ENCODE results near the gene SLCO2A1.

The SLCO2A1 gene

DNA sequence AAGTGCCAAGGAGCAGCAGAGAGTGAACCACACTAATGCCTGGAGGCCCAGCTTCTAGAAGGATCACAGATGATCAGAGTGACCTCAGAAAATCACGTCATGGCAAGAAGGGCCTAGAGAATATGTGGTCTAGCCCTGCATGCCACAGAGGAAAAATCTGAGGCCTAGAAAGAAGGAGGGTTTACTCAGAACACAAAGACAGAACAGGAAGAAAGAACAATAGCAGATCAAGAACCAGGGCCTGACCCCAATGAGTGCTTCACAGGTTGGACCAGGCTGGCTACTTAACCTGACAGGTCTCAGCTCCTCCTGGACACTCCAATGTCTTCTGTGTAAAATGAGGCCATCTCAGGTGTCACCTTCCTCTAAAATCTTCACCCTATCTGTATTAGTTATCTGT is 148.2 kb downstream of the SLCO2A1 start:
- no peak overlapping the region for H3K27ac ChIP-seq (ENCODE audit: insufficient read depth, low read length, poor library complexity, severe bottlenecking)

DNA sequence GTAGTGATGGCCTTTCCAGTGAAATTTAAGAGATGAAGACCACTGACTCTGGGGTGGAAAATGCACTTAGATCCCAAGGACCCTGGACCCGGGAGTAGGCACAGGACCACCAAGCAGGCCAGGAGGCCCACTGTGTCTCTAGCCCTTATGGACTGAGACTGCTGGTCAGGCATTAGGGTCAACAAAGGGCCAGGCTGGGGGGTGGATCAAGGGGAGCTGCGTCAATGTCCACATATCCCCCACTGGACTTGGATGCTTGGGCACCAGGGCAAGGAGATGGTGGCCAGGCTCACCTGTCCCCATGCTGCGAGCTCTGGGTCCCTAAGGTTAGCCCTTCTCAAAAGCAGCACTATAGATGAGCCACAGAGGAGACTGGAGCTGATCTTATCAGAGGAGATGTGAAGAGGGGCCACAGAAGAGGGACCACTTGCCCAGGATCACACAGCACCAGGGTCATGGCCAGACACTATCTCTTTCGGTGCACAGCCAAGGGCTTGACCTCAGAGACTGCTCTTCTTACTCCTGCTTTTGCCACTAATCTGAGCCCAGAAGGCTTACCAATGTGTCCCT is 148.8 kb downstream of the SLCO2A1 start:
- H3K4me1 ChIP-seq (ENCODE audit: control insufficient read depth, insufficient read depth, low read length, poor library complexity, severe bottlenecking): peaks cover 3% of the 10 kb centered on the region
- H3K36me3 ChIP-seq (ENCODE audit: control insufficient read depth, insufficient read depth, low read length): no peaks in the 10 kb centered on the region
- DNase-seq: no peak
- no peaks in the 10 kb centered on the region for H3K27me3 ChIP-seq (replicated peaks; ENCODE audit: control insufficient read depth, insufficient read depth, low read length, poor library complexity, severe bottlenecking)
- no peak overlapping the region for H3K4me3 ChIP-seq (ENCODE audit: insufficient read depth, low read depth, low read length, poor library complexity, severe bottlenecking)
- H3K27ac ChIP-seq (ENCODE audit: insufficient read depth, low read length, poor library complexity, severe bottlenecking): no peak overlapping the region
- no peaks in the 10 kb centered on the region for H3K9me3 ChIP-seq (ENCODE audit: control insufficient read depth, low read length)

More for the DNA sequence above, 148.2 kb downstream of the SLCO2A1 start:
- no peak for DNase-seq
- H3K4me3 ChIP-seq (ENCODE audit: insufficient read depth, low read depth, low read length, poor library complexity, severe bottlenecking): no peak overlapping the region
- H3K36me3 ChIP-seq (ENCODE audit: control insufficient read depth, insufficient read depth, low read length): no peaks in the 10 kb centered on the region
- peaks cover 3% of the 10 kb centered on the region for H3K4me1 ChIP-seq (ENCODE audit: control insufficient read depth, insufficient read depth, low read length, poor library complexity, severe bottlenecking)
- H3K9me3 ChIP-seq (ENCODE audit: control insufficient read depth, low read length): no peaks in the 10 kb centered on the region
- H3K27me3 ChIP-seq (replicated peaks; ENCODE audit: control insufficient read depth, insufficient read depth, low read length, poor library complexity, severe bottlenecking): no peaks in the 10 kb centered on the region

- H3K4me1 ChIP-seq (ENCODE audit: control insufficient read depth, insufficient read depth, low read length, poor library complexity, severe bottlenecking): peaks cover 3% of the 10 kb centered on the region
- H3K36me3 ChIP-seq (ENCODE audit: control insufficient read depth, insufficient read depth, low read length): no peaks in the 10 kb centered on the region
- no peak overlapping the region for H3K27ac ChIP-seq (ENCODE audit: insufficient read depth, low read length, poor library complexity, severe bottlenecking)
- H3K9me3 ChIP-seq (ENCODE audit: control insufficient read depth, low read length): no peaks in the 10 kb centered on the region
- no peak overlapping the region for H3K4me3 ChIP-seq (ENCODE audit: insufficient read depth, low read depth, low read length, poor library complexity, severe bottlenecking)
- peak in 1 of 3 donors; percentile 27 for DNase-seq
- no peaks in the 10 kb centered on the region for H3K27me3 ChIP-seq (replicated peaks; ENCODE audit: control insufficient read depth, insufficient read depth, low read length, poor library complexity, severe bottlenecking)
Observed at GRCh38 chr3:133880287-133880686, 149.4 kb downstream of the SLCO2A1 start.

- no peak for DNase-seq
- H3K4me1 ChIP-seq (ENCODE audit: control insufficient read depth, insufficient read depth, low read length, poor library complexity, severe bottlenecking): peaks cover 3% of the 10 kb centered on the region
Observed at GRCh38 chr3:133878518-133878917, 151.2 kb downstream of the SLCO2A1 start.

More at GRCh38 chr3:133878518-133878917, 151.2 kb downstream of the SLCO2A1 start:
- H3K4me3 ChIP-seq (ENCODE audit: insufficient read depth, low read depth, low read length, poor library complexity, severe bottlenecking): no peak overlapping the region
- no peaks in the 10 kb centered on the region for H3K9me3 ChIP-seq (ENCODE audit: control insufficient read depth, low read length)
- H3K27ac ChIP-seq (ENCODE audit: insufficient read depth, low read length, poor library complexity, severe bottlenecking): no peak overlapping the region
- H3K36me3 ChIP-seq (ENCODE audit: control insufficient read depth, insufficient read depth, low read length): no peaks in the 10 kb centered on the region
- H3K27me3 ChIP-seq (replicated peaks; ENCODE audit: control insufficient read depth, insufficient read depth, low read length, poor library complexity, severe bottlenecking): no peaks in the 10 kb centered on the region

All from effector memory CD4-positive, alpha-beta T cell (primary cell).